ENCODE data around the gene VWA8. TPM values are rescaled to one million over a fixed set of nuclear protein-coding genes. Genes with fewer than 3 reads are reported as not detected.

The VWA8 gene
- total and polyA plus RNA-seq, 2 of the 13 experiments (the other 11 are each of a cell fraction or from before 2014, with no cell fraction given): 9.1 to 17.3 TPM

DNA sequence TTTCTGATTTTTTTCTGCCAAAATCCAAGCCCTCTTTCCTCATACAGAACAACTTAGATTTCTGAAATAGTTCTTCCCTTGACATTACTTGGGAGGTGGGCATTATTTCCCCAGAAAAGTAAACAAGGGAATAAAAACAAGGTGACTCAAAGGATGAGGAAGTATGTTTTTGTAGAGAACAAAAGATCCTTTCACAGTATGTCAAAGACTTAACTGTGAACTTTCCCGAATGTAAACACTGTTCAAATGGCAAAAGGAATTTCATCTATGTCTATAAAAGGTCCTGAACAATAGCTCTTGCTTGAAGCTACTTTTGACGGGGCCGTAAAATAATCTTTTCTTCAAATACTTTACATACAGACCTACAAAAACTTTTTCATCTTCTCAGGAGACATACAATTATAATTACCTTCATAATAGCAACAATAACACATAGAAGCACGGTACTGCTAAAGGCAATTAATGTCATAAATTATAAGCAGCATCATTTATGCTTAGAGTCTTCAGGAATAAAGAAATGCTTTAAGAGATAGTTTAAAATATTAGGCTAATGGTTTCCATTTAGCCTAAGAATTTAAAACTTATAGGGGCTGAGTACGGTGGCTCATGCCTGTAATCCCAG is 312.5 kb downstream of the VWA8 start (continued):
- TF ChIP-seq HMG20B (CRISPR knock-in tag; conservative IDR thresholded peaks at IDR 0.05) (no peak), MXI1 (IDR thresholded peaks at IDR 0.05; ENCODE audit: borderline replicate concordance, low read depth, low read length) (no peak), PHF21A (CRISPR knock-in tag; IDR thresholded peaks at IDR 0.05) (peak; percentile 50), MTF1 (CRISPR knock-in tag; IDR thresholded peaks at IDR 0.05) (no peak), ATRX (CRISPR knock-in tag; IDR thresholded peaks at IDR 0.05; ENCODE audit: borderline replicate concordance) (no peak), SMAD1 (CRISPR knock-in tag; IDR thresholded peaks at IDR 0.05; ENCODE audit: borderline replicate concordance, low read depth) (no peak), ARNT (IDR thresholded peaks at IDR 0.05) (no peak), SUZ12 (IDR thresholded peaks at IDR 0.05; ENCODE audit: low read depth, low read length) (no peak), AGO1 (IDR thresholded peaks at IDR 0.05; ENCODE audit: low read depth, low read length, poor library complexity, severe bottlenecking) (no peak), ZKSCAN5 (CRISPR knock-in tag; IDR thresholded peaks at IDR 0.05) (no peak), KAT2B (IDR thresholded peaks at IDR 0.05; ENCODE audit: borderline replicate concordance, low read depth, low read length) (no peak), HOXA3 (CRISPR knock-in tag; IDR thresholded peaks at IDR 0.05) (no peak), ZNF510 (CRISPR knock-in tag; IDR thresholded peaks at IDR 0.05; ENCODE audit: low read depth) (no peak), ZBTB1 (CRISPR knock-in tag; IDR thresholded peaks at IDR 0.05; ENCODE audit: borderline replicate concordance) (no peak), ZSCAN31 (CRISPR knock-in tag; IDR thresholded peaks at IDR 0.05; ENCODE audit: low read depth) (no peak), ZNF24 (IDR thresholded peaks at IDR 0.05) (no peak), RFX5 (IDR thresholded peaks at IDR 0.05; ENCODE audit: low read depth, low read length) (no peak), FOXK2 (IDR thresholded peaks at IDR 0.05) (peak; percentile 96), ZKSCAN8 (CRISPR knock-in tag; IDR thresholded peaks at IDR 0.05; ENCODE audit: borderline replicate concordance) (no peak), IRX3 (CRISPR knock-in tag; IDR thresholded peaks at IDR 0.05; ENCODE audit: borderline replicate concordance, low read depth) (no peak), THAP11 (CRISPR knock-in tag; IDR thresholded peaks at IDR 0.05) (peak; percentile 42; the same call in 1 of the 2 replicates), ARNTL (CRISPR knock-in tag; IDR thresholded peaks at IDR 0.05) (no peak), ZSCAN22 (CRISPR knock-in tag; IDR thresholded peaks at IDR 0.05) (no peak), RARA (CRISPR knock-in tag; IDR thresholded peaks at IDR 0.05) (peak; percentile 80), SP5 (CRISPR knock-in tag; IDR thresholded peaks at IDR 0.05; ENCODE audit: borderline replicate concordance, low read depth) (peak; percentile 61), ZNF530 (CRISPR knock-in tag; IDR thresholded peaks at IDR 0.05; ENCODE audit: low read depth) (no peak)
- TF ChIP-seq, protein P1, sequence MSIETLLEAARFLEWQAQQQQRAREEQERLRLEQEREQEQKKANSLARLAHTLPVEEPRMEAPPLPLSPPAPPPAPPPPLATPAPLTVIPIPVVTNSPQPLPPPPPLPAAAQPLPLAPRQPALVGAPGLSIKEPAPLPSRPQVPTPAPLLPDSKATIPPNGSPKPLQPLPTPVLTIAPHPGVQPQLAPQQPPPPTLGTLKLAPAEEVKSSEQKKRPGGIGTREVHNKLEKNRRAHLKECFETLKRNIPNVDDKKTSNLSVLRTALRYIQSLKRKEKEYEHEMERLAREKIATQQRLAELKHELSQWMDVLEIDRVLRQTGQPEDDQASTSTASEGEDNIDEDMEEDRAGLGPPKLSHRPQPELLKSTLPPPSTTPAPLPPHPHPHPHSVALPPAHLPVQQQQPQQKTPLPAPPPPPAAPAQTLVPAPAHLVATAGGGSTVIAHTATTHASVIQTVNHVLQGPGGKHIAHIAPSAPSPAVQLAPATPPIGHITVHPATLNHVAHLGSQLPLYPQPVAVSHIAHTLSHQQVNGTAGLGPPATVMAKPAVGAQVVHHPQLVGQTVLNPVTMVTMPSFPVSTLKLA (IDR thresholded peaks at IDR 0.05): no peak
- TF ChIP-seq, protein P2, sequence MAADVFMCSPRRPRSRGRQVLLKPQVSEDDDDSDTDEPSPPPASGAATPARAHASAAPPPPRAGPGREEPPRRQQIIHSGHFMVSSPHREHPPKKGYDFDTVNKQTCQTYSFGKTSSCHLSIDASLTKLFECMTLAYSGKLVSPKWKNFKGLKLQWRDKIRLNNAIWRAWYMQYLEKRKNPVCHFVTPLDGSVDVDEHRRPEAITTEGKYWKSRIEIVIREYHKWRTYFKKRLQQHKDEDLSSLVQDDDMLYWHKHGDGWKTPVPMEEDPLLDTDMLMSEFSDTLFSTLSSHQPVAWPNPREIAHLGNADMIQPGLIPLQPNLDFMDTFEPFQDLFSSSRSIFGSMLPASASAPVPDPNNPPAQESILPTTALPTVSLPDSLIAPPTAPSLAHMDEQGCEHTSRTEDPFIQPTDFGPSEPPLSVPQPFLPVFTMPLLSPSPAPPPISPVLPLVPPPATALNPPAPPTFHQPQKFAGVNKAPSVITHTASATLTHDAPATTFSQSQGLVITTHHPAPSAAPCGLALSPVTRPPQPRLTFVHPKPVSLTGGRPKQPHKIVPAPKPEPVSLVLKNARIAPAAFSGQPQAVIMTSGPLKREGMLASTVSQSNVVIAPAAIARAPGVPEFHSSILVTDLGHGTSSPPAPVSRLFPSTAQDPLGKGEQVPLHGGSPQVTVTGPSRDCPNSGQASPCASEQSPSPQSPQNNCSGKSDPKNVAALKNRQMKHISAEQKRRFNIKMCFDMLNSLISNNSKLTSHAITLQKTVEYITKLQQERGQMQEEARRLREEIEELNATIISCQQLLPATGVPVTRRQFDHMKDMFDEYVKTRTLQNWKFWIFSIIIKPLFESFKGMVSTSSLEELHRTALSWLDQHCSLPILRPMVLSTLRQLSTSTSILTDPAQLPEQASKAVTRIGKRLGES (CRISPR knock-in tag; IDR thresholded peaks at IDR 0.05; ENCODE audit: borderline replicate concordance): no peak
- TF ChIP-seq, protein P3, sequence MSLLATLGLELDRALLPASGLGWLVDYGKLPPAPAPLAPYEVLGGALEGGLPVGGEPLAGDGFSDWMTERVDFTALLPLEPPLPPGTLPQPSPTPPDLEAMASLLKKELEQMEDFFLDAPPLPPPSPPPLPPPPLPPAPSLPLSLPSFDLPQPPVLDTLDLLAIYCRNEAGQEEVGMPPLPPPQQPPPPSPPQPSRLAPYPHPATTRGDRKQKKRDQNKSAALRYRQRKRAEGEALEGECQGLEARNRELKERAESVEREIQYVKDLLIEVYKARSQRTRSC (CRISPR knock-in tag; IDR thresholded peaks at IDR 0.05; ENCODE audit: low read depth): no peak
